Activated naive CD4-positive, alpha-beta T cell treated with anti-CD3 and anti-CD28 coated beads, Interleukin-2, amount 10 ng/mL, durations not matched to agents 7 days and 5 days (primary cell): ENCODE measurements around the gene NEK7.

Source experiments
- CTCF ChIA-PET: fragments of 350-600 bp; sonication (Branson Sonifier 250); formaldehyde crosslinking; loops from one replicate; lab custom pipeline; 2021; ENCODE audit warnings: antibody characterized with exemption; lab: Charles Lee
- DNase-seq: peaks from one replicate; pipeline ENCODE4 v3.0.0-alpha.2; 2020
- H3K27ac Mint-ChIP-seq: one replicate; pipeline ENCODE4 v1.8.0; 2021; ENCODE audit warnings: mild to moderate bottlenecking, moderate library complexity, mixed read lengths
- H3K27me3 Mint-ChIP-seq: one replicate; pipeline ENCODE4 v1.8.0; 2021; ENCODE audit warnings: mild to moderate bottlenecking, mixed read lengths
- H3K36me3 Mint-ChIP-seq: one replicate; pipeline ENCODE4 v1.8.0; 2021; ENCODE audit warnings: mixed read lengths
- H3K4me1 Mint-ChIP-seq: one replicate; pipeline ENCODE4 v1.8.0; 2021; ENCODE audit warnings: mixed read lengths
- H3K4me3 Mint-ChIP-seq: one replicate; pipeline ENCODE4 v1.8.0; 2021; ENCODE audit warnings: mild to moderate bottlenecking, moderate library complexity, mixed read lengths
- H3K9me3 Mint-ChIP-seq: one replicate; pipeline ENCODE4 v1.8.0; 2021; ENCODE audit warnings: mixed read lengths

The NEK7 gene

GRCh38 chr1:198156745-198157240 lies at the start of gene NEK7:
Gene NEK7, plus strand, starts transcription at chr1:198156998. Its CDS starts 75,583 bp downstream, at chr1:198232581.
- peaks cover 36% of the 10 kb centered on the region for H3K4me1 Mint-ChIP-seq
- peaks cover 4% of the 10 kb centered on the region for H3K36me3 Mint-ChIP-seq

GRCh38 chr1:198107091-198107501 lies 49.7 kb upstream of the NEK7 start:
- Mint-ChIP-seq H3K9me3 (no peaks in the 10 kb centered on the region), H3K4me1 (peaks cover 10% of the 10 kb centered on the region), H3K36me3 (no peaks in the 10 kb centered on the region), H3K27ac (no peak overlapping the region), H3K27me3 (no peaks in the 10 kb centered on the region), H3K4me3 (no peak overlapping the region)
- CTCF ChIA-PET: no interaction called here
- DNase-seq: no peak

More at GRCh38 chr1:198156745-198157240, at the start of gene NEK7:
- peak within 1 kb of the TSS; percentile 99 for H3K4me3 Mint-ChIP-seq
- no peaks in the 10 kb centered on the region for H3K9me3 Mint-ChIP-seq
- peak within 1 kb of the TSS; percentile 98 for H3K27ac Mint-ChIP-seq
- H3K27me3 Mint-ChIP-seq: no peaks in the 10 kb centered on the region
- CTCF ChIA-PET: interaction anchor here (0.6 to 1.2 kb wide), 6 partner anchors 9 to 533 kb away, joined by 3 to 8 read pairs (median 4); no protein-coding TSS in a partner anchor
- DNase-seq: peak; percentile 73

GRCh38 chr1:198108636-198109370 lies 48.0 kb upstream of the NEK7 start:
- Mint-ChIP-seq H3K36me3 (no peaks in the 10 kb centered on the region), H3K4me3 (no peak overlapping the region), H3K27me3 (no peaks in the 10 kb centered on the region), H3K4me1 (no peaks in the 10 kb centered on the region), H3K9me3 (no peaks in the 10 kb centered on the region), H3K27ac (no peak overlapping the region)
- no peak for DNase-seq
- CTCF ChIA-PET: no interaction called here

GRCh38 chr1:198109371-198109715 lies 47.5 kb upstream of the NEK7 start:
- CTCF ChIA-PET: no interaction called here
- no peak overlapping the region for H3K4me3 Mint-ChIP-seq
- H3K27ac Mint-ChIP-seq: no peak overlapping the region
- no peaks in the 10 kb centered on the region for H3K9me3 Mint-ChIP-seq
- no peaks in the 10 kb centered on the region for H3K27me3 Mint-ChIP-seq
- no peak for DNase-seq
- H3K36me3 Mint-ChIP-seq: no peaks in the 10 kb centered on the region
- H3K4me1 Mint-ChIP-seq: no peaks in the 10 kb centered on the region

GRCh38 chr1:198113342-198113750 lies 43.5 kb upstream of the NEK7 start:
- Mint-ChIP-seq H3K9me3 (no peaks in the 10 kb centered on the region), H3K4me3 (no peak overlapping the region), H3K4me1 (no peaks in the 10 kb centered on the region), H3K27ac (no peak overlapping the region), H3K36me3 (no peaks in the 10 kb centered on the region), H3K27me3 (peaks cover 4% of the 10 kb centered on the region)
- CTCF ChIA-PET: interaction anchor here (0.9 kb wide), 1 partner anchor 12 kb away, joined by 5 read pairs; no protein-coding TSS in a partner anchor
- DNase-seq: no peak

- Mint-ChIP-seq H3K27me3 (peaks cover 4% of the 10 kb centered on the region), H3K9me3 (no peaks in the 10 kb centered on the region), H3K4me3 (no peak overlapping the region), H3K27ac (no peak overlapping the region), H3K4me1 (no peaks in the 10 kb centered on the region), H3K36me3 (no peaks in the 10 kb centered on the region)
- no peak for DNase-seq
- CTCF ChIA-PET: no interaction called here
Observed at GRCh38 chr1:198116069-198116468, 40.7 kb upstream of the NEK7 start.

- Mint-ChIP-seq H3K4me3 (no peak overlapping the region), H3K27ac (no peak overlapping the region), H3K27me3 (peaks cover 4% of the 10 kb centered on the region), H3K36me3 (no peaks in the 10 kb centered on the region), H3K4me1 (no peaks in the 10 kb centered on the region), H3K9me3 (no peaks in the 10 kb centered on the region)
- no peak for DNase-seq
- CTCF ChIA-PET: no interaction called here
Observed at GRCh38 chr1:198116469-198116868, 40.3 kb upstream of the NEK7 start.

GRCh38 chr1:198117267-198117666 lies 39.5 kb upstream of the NEK7 start:
- H3K4me1 Mint-ChIP-seq: no peaks in the 10 kb centered on the region
- H3K4me3 Mint-ChIP-seq: no peak overlapping the region
- DNase-seq: no peak
- H3K27ac Mint-ChIP-seq: no peak overlapping the region
- H3K9me3 Mint-ChIP-seq: no peaks in the 10 kb centered on the region
- CTCF ChIA-PET: no interaction called here
- H3K27me3 Mint-ChIP-seq: peaks cover 4% of the 10 kb centered on the region
- no peaks in the 10 kb centered on the region for H3K36me3 Mint-ChIP-seq

- Mint-ChIP-seq H3K4me1 (no peaks in the 10 kb centered on the region), H3K27me3 (peaks cover 7% of the 10 kb centered on the region), H3K27ac (no peak overlapping the region), H3K36me3 (no peaks in the 10 kb centered on the region), H3K4me3 (no peak overlapping the region), H3K9me3 (no peaks in the 10 kb centered on the region)
- DNase-seq: no peak
- CTCF ChIA-PET: no interaction called here
Observed at GRCh38 chr1:198118134-198118533, 38.7 kb upstream of the NEK7 start.

GRCh38 chr1:198119906-198120305 lies 36.9 kb upstream of the NEK7 start:
- H3K4me3 Mint-ChIP-seq: no peak overlapping the region
- H3K4me1 Mint-ChIP-seq: no peaks in the 10 kb centered on the region
- CTCF ChIA-PET: no interaction called here
- H3K36me3 Mint-ChIP-seq: no peaks in the 10 kb centered on the region
- no peaks in the 10 kb centered on the region for H3K9me3 Mint-ChIP-seq
- peaks cover 7% of the 10 kb centered on the region for H3K27me3 Mint-ChIP-seq
- H3K27ac Mint-ChIP-seq: no peak overlapping the region
- DNase-seq: no peak

GRCh38 chr1:198121056-198121826 lies 35.6 kb upstream of the NEK7 start:
- no peak for DNase-seq
- Mint-ChIP-seq H3K36me3 (no peaks in the 10 kb centered on the region), H3K4me1 (no peaks in the 10 kb centered on the region), H3K27ac (no peak overlapping the region), H3K9me3 (no peaks in the 10 kb centered on the region), H3K27me3 (peaks cover 7% of the 10 kb centered on the region), H3K4me3 (no peak overlapping the region)
- CTCF ChIA-PET: no interaction called here

- CTCF ChIA-PET: no interaction called here
- Mint-ChIP-seq H3K4me3 (no peak overlapping the region), H3K27me3 (peaks cover 7% of the 10 kb centered on the region), H3K27ac (no peak overlapping the region), H3K4me1 (no peaks in the 10 kb centered on the region), H3K36me3 (no peaks in the 10 kb centered on the region), H3K9me3 (no peaks in the 10 kb centered on the region)
- no peak for DNase-seq
Observed at GRCh38 chr1:198122693-198123092, 34.1 kb upstream of the NEK7 start.

GRCh38 chr1:198123133-198123532 lies 33.7 kb upstream of the NEK7 start:
- Mint-ChIP-seq H3K4me1 (no peaks in the 10 kb centered on the region), H3K9me3 (no peaks in the 10 kb centered on the region), H3K27me3 (peaks cover 8% of the 10 kb centered on the region), H3K27ac (no peak overlapping the region), H3K36me3 (no peaks in the 10 kb centered on the region), H3K4me3 (no peak overlapping the region)
- no peak for DNase-seq
- CTCF ChIA-PET: no interaction called here

GRCh38 chr1:198124673-198125072 lies 32.1 kb upstream of the NEK7 start:
- peaks cover 8% of the 10 kb centered on the region for H3K27me3 Mint-ChIP-seq
- DNase-seq: no peak
- H3K4me3 Mint-ChIP-seq: no peak overlapping the region
- no peaks in the 10 kb centered on the region for H3K4me1 Mint-ChIP-seq
- H3K27ac Mint-ChIP-seq: no peak overlapping the region
- CTCF ChIA-PET: interaction anchor here (1.0 kb wide), 1 partner anchor 256 kb away, joined by 3 read pairs; no protein-coding TSS in a partner anchor
- H3K36me3 Mint-ChIP-seq: no peaks in the 10 kb centered on the region
- no peaks in the 10 kb centered on the region for H3K9me3 Mint-ChIP-seq
